HepG2 (cell line): ENCODE measurements around the gene NAPG. TPM values are rescaled to one million over a fixed set of nuclear protein-coding genes. Genes with fewer than 3 reads are reported as not detected.

Experiments used
- ATAC-seq: fragments of 200-7000 bp; cut with Tn5 transposase; 3 replicates; pipeline ENCODE4 v1.9.1; 2020; ENCODE audit warnings: mild to moderate bottlenecking, moderate library complexity
- BruUV-seq: library from RNA; stranded (reverse); fragments of 400-500 nt; replicated peaks from 2 replicates; lab custom pipeline; 2021; lab: Mats Ljungman, UMichigan
- CTCF ChIA-PET: fragments of 300-600 bp; formaldehyde crosslinking; extraction: SDS; loops from one replicate; lab custom pipeline; 2021; ENCODE audit warnings: low total read pairs, inconsistent platforms, low intra/inter-chr PET ratio; lab: Yijun Ruan, JAX
- POLR2A ChIA-PET: fragments of 350-600 bp; sonication (Branson Sonifier 250); formaldehyde crosslinking; loops from one replicate; lab custom pipeline; 2020; ENCODE audit warnings: antibody characterized with exemption, inconsistent platforms; lab: Yijun Ruan, JAX
- DNase-seq: peaks from one replicate; pipeline ENCODE4 v3.0.0-alpha.2; 2015; ENCODE audit warnings: low spot score
- FAIRE-seq: peaks from 3 replicates; lab custom pipeline; 2011; peaks lifted over from hg19 to GRCh38; lab: Jason Lieb, UNC
- H2AFZ ChIP-seq: one replicate; pipeline ENCODE4 v1.6.1; 2011; ENCODE audit warnings: low read length, inconsistent platforms
- H3K27ac ChIP-seq: fragments of 300-600 bp; 3 replicates; pipeline ENCODE4 v1.8.0; 2011; ENCODE audit warnings: mixed run types, mild to moderate bottlenecking, mixed read lengths, low read length, inconsistent platforms; ENCODE audit not compliant: insufficient read depth; ENCODE audit errors: extremely low read length
- H3K27me3 ChIP-seq, 2 experiments: fragments of 200-600 bp in 1 of 2; 2 replicates in 1 of 2; 3 replicates in 1 of 2; pipeline versions ENCODE4 v1.6.0 to v1.8.0; 2011; ENCODE audit warnings: low read length in 2 of 2, mild to moderate bottlenecking in 2 of 2, moderate library complexity in 2 of 2, inconsistent platforms in 1 of 2; ENCODE audit not compliant: insufficient read depth in 2 of 2, control insufficient read depth in 1 of 2
- H3K36me3 ChIP-seq, 2 experiments: fragments of 200-600 bp in 1 of 2; replicated peaks in 1 of 2; 2 replicates in 1 of 2; 3 replicates in 1 of 2; pipeline versions ENCODE4 v1.5.1 to v1.8.0; 2011; ENCODE audit warnings: low read length in 2 of 2, inconsistent platforms in 1 of 2; ENCODE audit not compliant: insufficient read depth in 2 of 2, control insufficient read depth in 1 of 2
- H3K4me1 ChIP-seq: 2 replicates; pipeline ENCODE4 v1.5.1; 2012; ENCODE audit warnings: low read length, inconsistent platforms; ENCODE audit not compliant: insufficient read depth
- H3K4me2 ChIP-seq: 2 replicates; pipeline ENCODE4 v1.6.0; 2011; ENCODE audit warnings: low read depth, low read length, inconsistent platforms
- H3K4me3 ChIP-seq, 3 experiments: fragments of 200-600 bp in 1 of 3; sonication (generic), shearing (Covaris generic) in 1 of 3; replicated peaks in 1 of 3; 2 replicates each; pipeline ENCODE4 v1.5.1; 2011 to 2016; ENCODE audit warnings: low read length in 3 of 3, inconsistent platforms in 2 of 3, low read depth in 2 of 3, mild to moderate bottlenecking in 2 of 3, control low read depth in 1 of 3, mixed read lengths in 1 of 3; ENCODE audit not compliant: insufficient read depth in 1 of 3
- H3K79me2 ChIP-seq: one replicate; pipeline ENCODE4 v1.6.1; 2011; ENCODE audit warnings: low read length, inconsistent platforms; ENCODE audit not compliant: insufficient read depth
- H3K9ac ChIP-seq: 2 replicates; pipeline ENCODE4 v1.6.0; 2011; ENCODE audit warnings: mild to moderate bottlenecking, low read depth, low read length, inconsistent platforms; ENCODE audit not compliant: insufficient read depth
- H3K9me3 ChIP-seq: 2 replicates; pipeline ENCODE4 v1.5.1; 2012; ENCODE audit warnings: mild to moderate bottlenecking, low read length
- H4K20me1 ChIP-seq: 2 replicates; pipeline ENCODE4 v1.6.0; 2011; ENCODE audit warnings: inconsistent platforms, mild to moderate bottlenecking, low read length, moderate library complexity; ENCODE audit not compliant: insufficient read depth
- ARNT2 ChIP-seq: sonication (generic); formaldehyde crosslinking; IDR thresholded peaks from 2 replicates; pipeline ENCODE4 v1.8.0; 2022; ENCODE audit warnings: mild to moderate bottlenecking, low read depth, missing genetic modification reagents, moderate library complexity
- CEBPB ChIP-seq: IDR thresholded peaks from 2 replicates; pipeline ENCODE4 v1.6.1; 2011; ENCODE audit warnings: low read depth, low read length, improper control_type of control experiment, borderline replicate concordance
- HNRNPH1 ChIP-seq: fragments of 200-400 bp; formaldehyde crosslinking; optimal IDR thresholded peaks from 2 replicates; pipeline ENCODE3; 2017; ENCODE audit warnings: mild to moderate bottlenecking, low read depth, low read length
- HOXA9 ChIP-seq: sonication (generic); formaldehyde crosslinking; IDR thresholded peaks from 2 replicates; pipeline ENCODE4 v1.8.1; 2022; ENCODE audit warnings: missing genetic modification reagents, mild to moderate bottlenecking, moderate library complexity, borderline replicate concordance
- NFIB ChIP-seq: sonication (generic); formaldehyde crosslinking; IDR thresholded peaks from 2 replicates; pipeline ENCODE4 v1.9.0; 2021; ENCODE audit warnings: missing genetic modification reagents, mild to moderate bottlenecking, borderline replicate concordance
- RXRA ChIP-seq: sonication (generic); formaldehyde crosslinking; IDR thresholded peaks from 2 replicates; pipeline ENCODE4 v1.5.1; 2020; ENCODE audit warnings: missing genetic modification reagents
- SAP130 ChIP-seq: IDR thresholded peaks from 2 replicates; pipeline ENCODE4 v1.6.1; 2016; ENCODE audit warnings: low read depth
- SETDB1 ChIP-seq: sonication (generic); formaldehyde crosslinking; IDR thresholded peaks from 2 replicates; pipeline ENCODE4 v1.5.1; 2020; ENCODE audit warnings: missing genetic modification reagents, mild to moderate bottlenecking, borderline replicate concordance
- SMAD3 ChIP-seq: sonication (generic); formaldehyde crosslinking; IDR thresholded peaks from 2 replicates; pipeline ENCODE4 v1.4.0; 2020; ENCODE audit warnings: missing genetic modification reagents
- ZFP90 ChIP-seq: sonication (generic); formaldehyde crosslinking; IDR thresholded peaks from 2 replicates; pipeline ENCODE4 v1.8.0; 2022; ENCODE audit warnings: missing genetic modification reagents, mild to moderate bottlenecking, inconsistent platforms, borderline replicate concordance
- ZNF564 ChIP-seq: sonication (generic); formaldehyde crosslinking; IDR thresholded peaks from 2 replicates; pipeline ENCODE4 v1.8.1; 2023; ENCODE audit warnings: mild to moderate bottlenecking, missing genetic modification reagents
- ZNF605 ChIP-seq: sonication (generic); formaldehyde crosslinking; IDR thresholded peaks from 2 replicates; pipeline ENCODE4 v1.8.0; 2022; ENCODE audit warnings: mild to moderate bottlenecking, missing genetic modification reagents
- ZNF7 ChIP-seq: IDR thresholded peaks from 2 replicates; pipeline ENCODE4 v1.6.1; 2016; ENCODE audit warnings: missing biosample characterization, missing genetic modification reagents
- ZUFSP ChIP-seq: sonication (generic); formaldehyde crosslinking; IDR thresholded peaks from 2 replicates; pipeline ENCODE4 v1.9.0; 2021; ENCODE audit warnings: missing genetic modification reagents, mild to moderate bottlenecking, borderline replicate concordance
- WGBS: methylation state at CpG from one replicate; pipeline ENCODE4 v1.1.6; 2017; ENCODE audit warnings: low lambda C conversion rate; 5-methylcytosine and 5-hydroxymethylcytosine counted together
- in situ Hi-C: cut with HindIII; loops from 2 replicates; pipeline ENCODE4 v1.10.0; 2017; ENCODE audit warnings: low pct_unique_long_range_greater_than_20kb; ENCODE audit not compliant: extremely low pct_ligation_motif_present
- intact Hi-C: fragments of 100-400 bp; cut with micrococcal nuclease; formaldehyde crosslinking; loops from one replicate; pipeline ENCODE4 v1.10.0; 2022; ENCODE audit not compliant: unreplicated experiment
- polyA plus RNA-seq, 8 experiments: library from polyadenylated mRNA; depleted of rRNA in 3 of 8; stranded (reverse) in 7 of 8; unstranded in 1 of 8; fragments of >200 nt; fragmentation: Illumina TruSeq in 4 of 8; extraction: Trizol in 4 of 8; gene quantifications; 2 replicates each; pipeline versions ENCODE4 v1.2.1 to v1.2.3, GENCODE V29; 2011 to 2016; ENCODE audit warnings: low read depth in 4 of 8, missing spikeins in 1 of 8, mixed read lengths in 1 of 8; ENCODE audit not compliant: insufficient read depth in 1 of 8
- total RNA-seq, 5 experiments: library from RNA; depleted of rRNA; stranded (reverse); fragments of >200 nt; fragmentation: Illumina TruSeq; extraction: Trizol; gene quantifications; 2 replicates each; pipeline ENCODE4 v1.2.3, GENCODE V29; 2016; ENCODE audit warnings: low read depth in 1 of 5
- TF ChIP-seq, protein P1 (sequence below): sonication (generic); formaldehyde crosslinking; IDR thresholded peaks from 2 replicates; pipeline ENCODE4; 2020; ENCODE audit warnings: missing genetic modification reagents, mild to moderate bottlenecking, borderline replicate concordance

NAPG gene
- total and polyA plus RNA-seq, 2 of the 13 experiments (the other 11 are each of a cell fraction or from before 2014, with no cell fraction given) = 19.8 to 34.4 TPM

DNA sequence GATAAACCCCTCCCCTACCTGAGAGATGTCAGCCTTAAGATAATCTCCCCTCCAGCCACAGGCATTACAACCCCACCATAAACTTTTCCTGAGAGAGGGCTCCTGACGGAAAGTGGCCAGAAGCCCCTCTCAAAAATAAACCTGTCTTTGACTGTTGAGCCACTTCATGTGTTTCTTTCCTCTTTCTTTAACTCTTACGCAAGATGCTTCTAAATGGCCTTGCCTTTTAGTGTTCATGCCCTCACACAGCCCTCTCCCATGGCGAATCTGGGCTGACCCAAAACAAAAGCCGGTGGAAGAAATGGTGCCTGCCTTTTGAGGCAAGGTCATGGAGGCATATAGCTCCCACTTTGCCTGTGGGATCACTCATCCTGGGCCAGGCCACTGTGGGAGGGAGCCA is 54.4 kb downstream of the NAPG start:
- no peak for ATAC-seq
- H3K4me3 ChIP-seq = no peak overlapping the region
- BruUV-seq = no TSS peak
- no peaks in the 10 kb centered on the region for H3K36me3 ChIP-seq
- peaks cover 16% of the 10 kb centered on the region for H3K4me1 ChIP-seq
- CTCF ChIA-PET = no interaction called here
- intact Hi-C loops = no loop called here
- no peaks in the 10 kb centered on the region for H3K27me3 ChIP-seq
- H4K20me1 ChIP-seq = no peaks in the 10 kb centered on the region
- no peak overlapping the region for H3K4me2 ChIP-seq
- no peak overlapping the region for H2AFZ ChIP-seq
- H3K9me3 ChIP-seq = no peaks in the 10 kb centered on the region
- TF ChIP-seq CEBPB = peak; percentile 63
- no peak for TF ChIP-seq RXRA (CRISPR knock-in tag)
- TF ChIP-seq, all 625 proteins: peak for 1
- POLR2A ChIA-PET = no interaction called here
- FAIRE-seq (no peak), DNase-seq (no peak)
- in situ Hi-C loops = no loop called here
- Histone ChIP-seq H3K9ac (no peak overlapping the region), H3K79me2 (no peaks in the 10 kb centered on the region), H3K27ac (no peak overlapping the region)
- 96% methylated on average over 4 of the region's 4 CpGs for WGBS

GRCh38 chr18:10585260-10585659 is 59.4 kb downstream of the NAPG start:
- no peak for FAIRE-seq
- TF ChIP-seq NFIB (CRISPR knock-in tag) (no peak), SAP130 (CRISPR knock-in tag) (no peak), ZNF7 (CRISPR knock-in tag) (no peak), SMAD3 (no peak), ZUFSP (CRISPR knock-in tag) (no peak), SETDB1 (no peak), ZNF564 (CRISPR knock-in tag) (no peak), ZFP90 (no peak), HNRNPH1 (no peak), HOXA9 (CRISPR knock-in tag) (no peak), ZNF605 (CRISPR knock-in tag) (no peak), ARNT2 (CRISPR knock-in tag) (no peak)
- TF ChIP-seq, protein P1, sequence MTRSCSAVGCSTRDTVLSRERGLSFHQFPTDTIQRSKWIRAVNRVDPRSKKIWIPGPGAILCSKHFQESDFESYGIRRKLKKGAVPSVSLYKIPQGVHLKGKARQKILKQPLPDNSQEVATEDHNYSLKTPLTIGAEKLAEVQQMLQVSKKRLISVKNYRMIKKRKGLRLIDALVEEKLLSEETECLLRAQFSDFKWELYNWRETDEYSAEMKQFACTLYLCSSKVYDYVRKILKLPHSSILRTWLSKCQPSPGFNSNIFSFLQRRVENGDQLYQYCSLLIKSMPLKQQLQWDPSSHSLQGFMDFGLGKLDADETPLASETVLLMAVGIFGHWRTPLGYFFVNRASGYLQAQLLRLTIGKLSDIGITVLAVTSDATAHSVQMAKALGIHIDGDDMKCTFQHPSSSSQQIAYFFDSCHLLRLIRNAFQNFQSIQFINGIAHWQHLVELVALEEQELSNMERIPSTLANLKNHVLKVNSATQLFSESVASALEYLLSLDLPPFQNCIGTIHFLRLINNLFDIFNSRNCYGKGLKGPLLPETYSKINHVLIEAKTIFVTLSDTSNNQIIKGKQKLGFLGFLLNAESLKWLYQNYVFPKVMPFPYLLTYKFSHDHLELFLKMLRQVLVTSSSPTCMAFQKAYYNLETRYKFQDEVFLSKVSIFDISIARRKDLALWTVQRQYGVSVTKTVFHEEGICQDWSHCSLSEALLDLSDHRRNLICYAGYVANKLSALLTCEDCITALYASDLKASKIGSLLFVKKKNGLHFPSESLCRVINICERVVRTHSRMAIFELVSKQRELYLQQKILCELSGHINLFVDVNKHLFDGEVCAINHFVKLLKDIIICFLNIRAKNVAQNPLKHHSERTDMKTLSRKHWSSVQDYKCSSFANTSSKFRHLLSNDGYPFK (CRISPR knock-in tag) = no peak

More at GRCh38 chr18:10585260-10585659, 59.4 kb downstream of the NAPG start:
- ATAC-seq = no peak
- 24% methylated on average over 1 of the region's 1 CpG for WGBS
- intact Hi-C loops (no loop called here), in situ Hi-C loops (no loop called here)
- Histone ChIP-seq H3K27me3 (no peaks in the 10 kb centered on the region; a peak in 1 of 5 replicates), H2AFZ (no peak overlapping the region), H3K27ac (no peak overlapping the region), H4K20me1 (no peaks in the 10 kb centered on the region), H3K9me3 (no peaks in the 10 kb centered on the region), H3K4me1 (peaks cover 9% of the 10 kb centered on the region), H3K79me2 (no peaks in the 10 kb centered on the region), H3K36me3 (no peaks in the 10 kb centered on the region), H3K4me2 (no peak overlapping the region), H3K4me3 (no peak overlapping the region), H3K9ac (no peak overlapping the region)
- POLR2A ChIA-PET = no interaction called here
- no TSS peak for BruUV-seq
- DNase-seq = no peak
- CTCF ChIA-PET = no interaction called here
